ENCODE measurements around the gene SCN2A.

The SCN2A gene

GRCh38 chr2:165202239-165202638 lies 37.0 kb upstream of the SCN2A start:
- no peak for DNase-seq (ENCODE audit: low read depth)
- no peak overlapping the region for H3K4me3 ChIP-seq (replicated peaks; ENCODE audit: low read depth, low read length)
- TF ChIP-seq CTCF (IDR thresholded peaks at IDR 0.05; ENCODE audit: low read length, missing control alignments): no peak

GRCh38 chr2:165203689-165204559 lies 35.3 kb upstream of the SCN2A start, which contains the start of gene SCN3A:
Gene SCN3A, minus strand, starts transcription at chr2:165204050. Its CDS starts 27,656 bp downstream, at chr2:165176394.
- peak; percentile 78 for TF ChIP-seq CTCF (IDR thresholded peaks at IDR 0.05; ENCODE audit: low read length, missing control alignments)
- peak; percentile 55 for DNase-seq (ENCODE audit: low read depth)
- no peak within 1 kb of the TSS for H3K4me3 ChIP-seq (replicated peaks; ENCODE audit: low read depth, low read length)

- no peak overlapping the region for H3K4me3 ChIP-seq (replicated peaks; ENCODE audit: low read depth, low read length)
- TF ChIP-seq CTCF (IDR thresholded peaks at IDR 0.05; ENCODE audit: low read length, missing control alignments): no peak
- no peak for DNase-seq (ENCODE audit: low read depth)
These were observed 33.3 kb upstream of the SCN2A start for GRCh38 chr2:165205865-165206264.

GRCh38 chr2:165208094-165208493 lies 31.1 kb upstream of the SCN2A start:
- DNase-seq (ENCODE audit: low read depth): no peak
- no peak for TF ChIP-seq CTCF (IDR thresholded peaks at IDR 0.05; ENCODE audit: low read length, missing control alignments)
- H3K4me3 ChIP-seq (replicated peaks; ENCODE audit: low read depth, low read length): no peak overlapping the region

GRCh38 chr2:165214093-165214492 lies 25.1 kb upstream of the SCN2A start:
- H3K4me3 ChIP-seq (replicated peaks; ENCODE audit: low read depth, low read length): no peak overlapping the region
- TF ChIP-seq CTCF (IDR thresholded peaks at IDR 0.05; ENCODE audit: low read length, missing control alignments): no peak
- DNase-seq (ENCODE audit: low read depth): no peak

- no peak for TF ChIP-seq CTCF (IDR thresholded peaks at IDR 0.05; ENCODE audit: low read length, missing control alignments)
- no peak for DNase-seq (ENCODE audit: low read depth)
- no peak overlapping the region for H3K4me3 ChIP-seq (replicated peaks; ENCODE audit: low read depth, low read length)
These were observed 19.7 kb upstream of the SCN2A start for GRCh38 chr2:165219481-165219880.

- DNase-seq (ENCODE audit: low read depth): no peak
- no peak for TF ChIP-seq CTCF (IDR thresholded peaks at IDR 0.05; ENCODE audit: low read length, missing control alignments)
- H3K4me3 ChIP-seq (replicated peaks; ENCODE audit: low read depth, low read length): no peak overlapping the region
These were observed 14.3 kb upstream of the SCN2A start for GRCh38 chr2:165224941-165225340.

All from fibroblast of pulmonary artery (primary cell).